Gastroesophageal sphincter (tissue), 4 donors: ENCODE results near the gene KMT2C. TPM values are rescaled to one million over a fixed set of nuclear protein-coding genes. Genes with fewer than 3 reads are reported as not detected.
A peak's percentile ranks its signal among the peaks of the same experiment; 100 is the strongest.
"Not testable (repeated sequence)": the region's sequence is repeated elsewhere in the genome, so short reads cannot be mapped to it uniquely, and the experiment has no call there.

ENCODE experiments used
- ATAC-seq: fragments of 150-250 bp; one replicate; pipeline ENCODE4 v1.9.1; 2016; ENCODE audit warnings: mild to moderate bottlenecking, moderate library complexity
- H3K27ac ChIP-seq, 4 donors: fragments of 200-600 bp; sonication (generic) in 3 of 4; 1 replicate in 3 of 4; 2 replicates in 1 of 4; pipeline ENCODE4 v1.5.1; 2016 to 2019
- H3K27me3 ChIP-seq: fragments of 200-600 bp; sonication (generic); one replicate; pipeline ENCODE4 v1.5.1; 2019
- H3K36me3 ChIP-seq, 2 donors: fragments of 200-600 bp; sonication (generic); one replicate each; pipeline ENCODE4 v1.5.1; 2019; ENCODE audit warnings: control low read depth in 1 of 2
- H3K4me1 ChIP-seq, 3 donors: fragments of 200-600 bp; sonication (generic); 1 replicate in 2 of 3; 2 replicates in 1 of 3; pipeline ENCODE4 v1.5.1; 2016 to 2019; ENCODE audit warnings: control low read depth in 2 of 3
- H3K4me3 ChIP-seq, 2 donors: fragments of 200-600 bp; sonication (generic); one replicate each; pipeline ENCODE4 v1.5.1; 2019; ENCODE audit warnings: mild to moderate bottlenecking in 1 of 2, moderate library complexity in 1 of 2
- H3K9me3 ChIP-seq, 3 donors: fragments of 200-600 bp; sonication (generic); one replicate each; pipeline ENCODE4 v1.5.1; 2017 to 2019; ENCODE audit warnings: control low read depth in 2 of 3
- CTCF ChIP-seq, 4 experiments: fragments of 200-600 bp in 2 of 4; fragments of 450-650 bp in 2 of 4; sonication (generic) in 1 of 4; IDR thresholded peaks; one replicate each; pipeline ENCODE4 v1.5.1; 2017 to 2019; ENCODE audit warnings: antibody characterized with exemption in 4 of 4, mild to moderate bottlenecking in 2 of 4, moderate library complexity in 2 of 4
- EP300 ChIP-seq: sonication (generic); formaldehyde crosslinking; IDR thresholded peaks from one replicate; pipeline ENCODE4 v1.6.1; 2017; ENCODE audit warnings: antibody characterized with exemption, mild to moderate bottlenecking
- POLR2A ChIP-seq, 2 donors: fragments of 450-650 bp; IDR thresholded peaks; one replicate each; pipeline ENCODE4 v1.6.1; 2017; ENCODE audit warnings: antibody characterized with exemption in 2 of 2, mild to moderate bottlenecking in 2 of 2, moderate library complexity in 1 of 2
- POLR2AphosphoS5 ChIP-seq: sonication (generic); formaldehyde crosslinking; IDR thresholded peaks from one replicate; pipeline ENCODE4 v1.6.1; 2017; ENCODE audit warnings: antibody characterized with exemption
- WGBS, 2 donors: methylation state at CpG; one replicate each; pipeline ENCODE4 v1.1.5; 2018; ENCODE audit warnings: low coverage in 1 of 2; 5-methylcytosine and 5-hydroxymethylcytosine counted together
- total RNA-seq, 4 donors: library from RNA; depleted of rRNA; stranded (reverse); fragments of >200 nt; gene quantifications; one replicate each; pipeline ENCODE4 v1.1.0, GENCODE V29; 2016

Gene KMT2C
- total RNA-seq, 4 donors from 2014 or later: 63.0 to 84.8 (median 75.5) TPM

DNA sequence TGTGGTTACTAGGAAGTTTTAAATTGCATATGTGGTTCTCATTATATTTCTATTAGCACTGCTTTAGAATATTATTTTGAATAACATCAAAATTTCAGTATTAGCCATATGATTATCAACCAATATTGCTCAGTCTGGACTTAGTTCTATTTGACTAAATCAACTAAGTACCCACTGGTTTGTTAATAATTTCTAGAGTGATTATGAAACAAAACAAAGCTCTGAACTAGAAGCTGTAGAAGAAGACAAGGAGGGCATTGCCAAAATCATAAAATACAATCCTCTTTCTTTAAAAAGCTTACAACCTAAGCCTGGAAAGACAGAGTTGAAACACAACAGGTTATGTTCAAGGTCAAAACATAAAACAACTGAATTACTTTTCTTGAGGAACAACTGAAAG lies 204.7 kb downstream of the KMT2C start:
- H3K4me3 ChIP-seq: no peak overlapping the region
- no peaks in the 10 kb centered on the region for H3K4me1 ChIP-seq
- no peak for ATAC-seq
- H3K36me3 ChIP-seq: peaks cover 0 to 67% of the 10 kb centered on the region in 2 donors
- no peak for TF ChIP-seq POLR2AphosphoS5
- no peak for TF ChIP-seq EP300
- TF ChIP-seq POLR2A (IDR thresholded peaks at IDR 0.05): no peak
- no peak for TF ChIP-seq CTCF (IDR thresholded peaks at IDR 0.05)
- no peak overlapping the region for H3K27ac ChIP-seq
- H3K9me3 ChIP-seq: no peaks in the 10 kb centered on the region
- H3K27me3 ChIP-seq: no peaks in the 10 kb centered on the region

DNA sequence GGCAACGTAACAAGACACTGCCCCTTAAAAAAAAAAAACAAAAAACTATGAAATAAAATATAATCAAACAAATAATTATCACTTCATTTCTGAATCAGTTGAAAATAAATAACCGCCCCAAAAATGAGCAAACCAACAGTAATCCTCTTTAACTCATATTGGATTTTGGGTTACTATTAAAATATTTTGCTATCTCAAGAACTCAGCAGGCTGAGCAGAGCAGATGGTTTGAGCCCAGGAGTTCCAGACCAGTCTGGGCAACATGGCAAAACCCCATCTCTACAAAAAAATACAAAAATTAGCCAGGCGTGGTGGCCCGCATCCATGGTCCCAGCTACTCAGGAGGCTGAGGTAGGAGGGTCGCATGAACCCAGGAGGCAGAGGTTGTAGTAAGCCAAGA lies 216.2 kb downstream of the KMT2C start:
- not testable (repeated sequence) for H3K4me3 ChIP-seq, H3K4me1 ChIP-seq, H3K27me3 ChIP-seq, H3K27ac ChIP-seq, H3K9me3 ChIP-seq, ATAC-seq
- WGBS, 2 donors: 94 to 98% methylated on average over 5 of the region's 5 CpGs
- peaks cover 0 to 73% of the 10 kb centered on the region in 2 donors for H3K36me3 ChIP-seq

DNA sequence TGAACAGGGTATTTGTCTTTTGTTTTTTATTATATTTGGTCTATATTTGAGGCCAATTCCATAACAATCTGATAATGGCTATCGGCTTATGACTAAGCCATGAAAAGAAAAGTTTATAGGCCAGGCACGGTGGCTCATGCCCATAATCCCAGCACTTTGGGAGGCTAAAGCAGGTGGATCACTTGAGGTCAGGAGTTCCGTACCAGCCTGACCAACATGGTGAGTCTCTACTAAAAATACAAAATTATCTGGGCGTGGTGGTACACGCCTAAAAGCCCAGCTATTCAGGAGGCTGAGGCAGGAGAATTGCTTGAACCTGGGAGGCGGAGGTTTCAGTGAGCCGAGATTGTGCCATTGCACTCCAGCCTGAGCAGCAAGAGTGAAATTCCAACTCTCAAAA lies 227.0 kb downstream of the KMT2C start:
- peaks cover 4 to 63% of the 10 kb centered on the region in 2 donors for H3K36me3 ChIP-seq
- not testable (repeated sequence) for H3K4me3 ChIP-seq, H3K4me1 ChIP-seq, H3K27me3 ChIP-seq, ATAC-seq, H3K9me3 ChIP-seq, H3K27ac ChIP-seq
- WGBS, 2 donors: 96% methylated on average over 5 of the region's 7 CpGs; no CpG with 5 or more reads in 1 of the 2 donors

- not testable (repeated sequence) for H3K27ac ChIP-seq, H3K4me1 ChIP-seq, H3K4me3 ChIP-seq, H3K9me3 ChIP-seq, H3K27me3 ChIP-seq, ATAC-seq
- peaks cover 4 to 53% of the 10 kb centered on the region in 2 donors for H3K36me3 ChIP-seq
These were observed 231.4 kb downstream of the KMT2C start for GRCh38 chr7:152204417-152204816.

DNA sequence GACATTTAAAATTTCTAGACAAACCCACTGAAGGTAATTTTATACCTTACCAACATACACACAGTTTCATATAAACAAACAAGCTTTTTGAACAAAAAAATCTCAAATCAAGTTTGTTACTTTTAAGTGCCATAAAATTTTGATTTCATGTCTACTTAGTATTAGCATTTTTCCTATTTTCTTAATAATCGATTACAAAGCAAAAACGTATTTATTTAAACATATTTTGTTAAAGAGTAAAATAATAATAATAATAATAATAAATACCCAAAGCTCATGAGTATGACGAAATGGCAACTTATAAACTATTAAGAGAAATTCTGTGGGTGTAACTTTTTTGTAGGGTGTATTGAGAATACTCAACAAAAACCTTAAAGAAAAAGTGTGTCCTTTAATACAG lies 232.7 kb downstream of the KMT2C start:
- H3K4me1 ChIP-seq: no peaks in the 10 kb centered on the region
- no peak for ATAC-seq
- H3K4me3 ChIP-seq: no peak overlapping the region
- 84 to 88% methylated on average over 3 of the region's 3 CpGs for WGBS, 2 donors
- no peaks in the 10 kb centered on the region for H3K9me3 ChIP-seq
- TF ChIP-seq CTCF (IDR thresholded peaks at IDR 0.05): no peak
- TF ChIP-seq POLR2AphosphoS5: no peak
- no peak for TF ChIP-seq EP300
- TF ChIP-seq POLR2A (IDR thresholded peaks at IDR 0.05): no peak
- H3K27me3 ChIP-seq: no peaks in the 10 kb centered on the region
- H3K36me3 ChIP-seq: peaks cover 11 to 66% of the 10 kb centered on the region in 2 donors
- H3K27ac ChIP-seq: no peak overlapping the region

DNA sequence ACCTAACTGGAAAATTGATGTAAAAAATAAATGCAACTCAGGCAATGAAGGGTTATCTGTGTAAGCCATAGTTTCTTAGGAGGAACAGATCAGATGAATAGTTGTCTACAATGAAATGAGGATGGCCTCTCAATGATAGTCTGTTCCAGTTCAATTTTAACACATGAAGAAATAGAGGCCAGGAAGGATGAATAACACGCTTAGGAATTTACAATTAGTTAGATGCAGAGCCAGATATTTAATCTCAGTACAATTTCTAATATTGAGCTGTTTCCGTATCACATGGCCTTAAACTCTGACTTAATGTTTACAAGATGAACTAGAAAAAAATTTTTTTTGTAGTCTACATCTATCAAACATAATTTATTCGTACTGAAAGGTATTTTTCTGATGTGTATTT lies 233.7 kb downstream of the KMT2C start:
- peak; percentile 46 for ATAC-seq
- no peaks in the 10 kb centered on the region for H3K9me3 ChIP-seq
- H3K4me1 ChIP-seq: no peaks in the 10 kb centered on the region
- no peak for TF ChIP-seq EP300
- no peak for TF ChIP-seq POLR2AphosphoS5
- TF ChIP-seq CTCF (IDR thresholded peaks at IDR 0.05): no peak
- no peak for TF ChIP-seq POLR2A (IDR thresholded peaks at IDR 0.05)
- 46 to 52% methylated on average over 3 of the region's 3 CpGs for WGBS, 2 donors
- H3K27me3 ChIP-seq: no peaks in the 10 kb centered on the region
- no peak overlapping the region for H3K4me3 ChIP-seq
- peaks cover 11 to 75% of the 10 kb centered on the region in 2 donors for H3K36me3 ChIP-seq
- peak overlapping the region in 1 of 4 donors; percentile 12 for H3K27ac ChIP-seq

DNA sequence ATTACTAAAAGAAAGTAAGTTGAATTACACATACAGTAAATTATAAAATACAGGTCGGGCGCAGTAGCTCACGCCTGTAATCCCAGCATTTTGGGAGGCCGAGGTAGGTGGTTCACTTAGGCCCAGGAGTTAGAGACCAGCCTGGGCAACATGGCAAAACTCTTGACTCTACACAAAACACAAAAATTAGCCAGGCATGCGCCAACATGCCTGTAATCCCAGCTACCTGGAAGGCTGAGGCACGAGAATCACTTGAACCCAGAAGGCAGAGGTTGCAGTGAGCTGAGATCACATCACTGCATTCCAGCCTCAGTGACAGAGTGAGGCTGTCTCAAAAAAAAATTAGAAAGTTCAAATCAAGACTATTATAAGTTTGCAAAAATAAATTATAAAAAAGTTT lies 235.4 kb downstream of the KMT2C start:
- 94 to 96% methylated on average over 6 of the region's 6 CpGs for WGBS, 2 donors
- Histone ChIP-seq H3K36me3 (peaks cover 11 to 74% of the 10 kb centered on the region in 2 donors), H3K4me1 (no peaks in the 10 kb centered on the region), H3K9me3 (no peaks in the 10 kb centered on the region), H3K27me3 (no peaks in the 10 kb centered on the region), H3K4me3 (no peak overlapping the region), H3K27ac (no peak overlapping the region)
- TF ChIP-seq EP300 (no peak), POLR2A (IDR thresholded peaks at IDR 0.05) (no peak), POLR2AphosphoS5 (no peak), CTCF (IDR thresholded peaks at IDR 0.05) (no peak)
- ATAC-seq: no peak
